Ovary (tissue), 3 donors: Measurements from ENCODE around the gene PRR23E.

Experiments used
- EP300 ChIP-seq: sonication (generic); formaldehyde crosslinking; IDR thresholded peaks from one replicate; pipeline ENCODE4 v1.6.1; 2017; ENCODE audit warnings: antibody characterized with exemption
- POLR2A ChIP-seq: fragments of 450-650 bp; IDR thresholded peaks from one replicate; pipeline ENCODE4 v1.6.1; 2017; ENCODE audit warnings: antibody characterized with exemption, mild to moderate bottlenecking, moderate library complexity
- TF ChIP-seq, protein P1 (sequence below), 3 donors: fragments of 450-650 bp in 2 of 3; fragments of 200-600 bp in 1 of 3; IDR thresholded peaks; one replicate each; pipeline versions ENCODE4 v1.5.1 to v1.8.0; 2016 to 2022; ENCODE audit warnings: antibody characterized with exemption in 3 of 3, mild to moderate bottlenecking in 1 of 3
- donor health status: DM: no; HTN: no; CAD: no.

DNA sequence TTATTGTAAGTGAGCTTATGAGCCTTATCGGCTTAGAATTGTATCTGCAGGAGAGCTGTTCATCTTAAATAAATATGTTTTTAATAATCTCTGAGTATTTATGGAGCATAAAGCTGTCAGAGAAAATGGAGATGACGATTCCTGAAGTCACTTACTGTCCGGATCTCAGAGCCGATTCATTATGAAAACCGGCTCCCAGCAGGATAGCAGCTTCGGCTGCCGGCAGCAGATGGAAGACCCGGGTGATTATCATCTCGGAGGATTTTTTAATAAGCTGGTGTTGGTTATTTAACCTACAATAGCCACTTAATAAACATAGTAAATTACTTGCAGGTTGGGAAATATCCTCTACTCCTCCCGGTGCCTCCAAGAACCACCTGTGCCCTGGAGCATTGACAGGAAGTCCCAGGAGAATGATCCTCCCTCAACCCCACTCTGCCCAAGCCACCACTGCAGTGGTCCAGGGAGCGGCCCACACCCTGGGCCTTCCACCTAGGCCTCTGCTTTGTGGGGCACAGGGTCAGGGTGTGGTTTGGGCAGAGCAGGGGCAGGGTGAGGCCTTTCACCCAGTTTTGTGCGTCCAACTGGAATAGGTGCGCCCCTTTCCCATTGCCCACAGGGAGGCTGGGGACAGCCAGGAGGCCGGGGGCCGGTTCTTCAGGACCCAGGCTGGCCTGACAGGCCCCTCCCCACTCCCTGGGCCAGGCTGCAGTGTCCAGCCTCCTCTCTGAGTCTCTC lies 42.2 kb upstream of the PRR23E start:
- TF ChIP-seq, protein P1, sequence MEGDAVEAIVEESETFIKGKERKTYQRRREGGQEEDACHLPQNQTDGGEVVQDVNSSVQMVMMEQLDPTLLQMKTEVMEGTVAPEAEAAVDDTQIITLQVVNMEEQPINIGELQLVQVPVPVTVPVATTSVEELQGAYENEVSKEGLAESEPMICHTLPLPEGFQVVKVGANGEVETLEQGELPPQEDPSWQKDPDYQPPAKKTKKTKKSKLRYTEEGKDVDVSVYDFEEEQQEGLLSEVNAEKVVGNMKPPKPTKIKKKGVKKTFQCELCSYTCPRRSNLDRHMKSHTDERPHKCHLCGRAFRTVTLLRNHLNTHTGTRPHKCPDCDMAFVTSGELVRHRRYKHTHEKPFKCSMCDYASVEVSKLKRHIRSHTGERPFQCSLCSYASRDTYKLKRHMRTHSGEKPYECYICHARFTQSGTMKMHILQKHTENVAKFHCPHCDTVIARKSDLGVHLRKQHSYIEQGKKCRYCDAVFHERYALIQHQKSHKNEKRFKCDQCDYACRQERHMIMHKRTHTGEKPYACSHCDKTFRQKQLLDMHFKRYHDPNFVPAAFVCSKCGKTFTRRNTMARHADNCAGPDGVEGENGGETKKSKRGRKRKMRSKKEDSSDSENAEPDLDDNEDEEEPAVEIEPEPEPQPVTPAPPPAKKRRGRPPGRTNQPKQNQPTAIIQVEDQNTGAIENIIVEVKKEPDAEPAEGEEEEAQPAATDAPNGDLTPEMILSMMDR (IDR thresholded peaks at IDR 0.05): no peak
- no peak for TF ChIP-seq EP300
- TF ChIP-seq POLR2A: no peak
